ENCODE results near the gene TCEAL9.
"Not testable (repeated sequence)": the region's sequence is repeated elsewhere in the genome, so short reads cannot be mapped to it uniquely, and the experiment has no call there.

TCEAL9 gene

GRCh38 chrX:103356130-103356798 lies at the start of gene TCEAL9:
Gene TCEAL9, plus strand, starts transcription at chrX:103356506. Its CDS starts 1,179 bp downstream, at chrX:103357685.
- DNase-seq, result peak in 49 of 56 donors; percentile 0 to 73 (median 25)

GRCh38 chrX:103309860-103310554 lies 46.3 kb upstream of the TCEAL9 start:
- peak in 9 of 56 donors; percentile 0 to 11 (median 3) for DNase-seq

GRCh38 chrX:103310555-103311398 lies 45.5 kb upstream of the TCEAL9 start, which contains the start of gene BEX2:
Gene BEX2, minus strand, starts transcription at chrX:103310990. Its CDS starts 1,014 bp downstream, at chrX:103309976.
- peak; percentile 0 to 87 (median 58) for DNase-seq

GRCh38 chrX:103311399-103311780 lies 44.9 kb upstream of the TCEAL9 start:
- DNase-seq, result no peak

GRCh38 chrX:103329991-103330390 lies 26.3 kb upstream of the TCEAL9 start, which contains the start of gene TCEAL7:
Gene TCEAL7, plus strand, starts transcription at chrX:103330239. Its CDS starts 1,165 bp downstream, at chrX:103331404.
- DNase-seq, result peak in 53 of 56 donors; percentile 1 to 82 (median 41)

- DNase-seq, result peak in 15 of 56 donors; percentile 1 to 38 (median 10)
These were observed 25.5 kb upstream of the TCEAL9 start for GRCh38 chrX:103330681-103331288.

GRCh38 chrX:103338663-103339062 lies 17.6 kb upstream of the TCEAL9 start:
- DNase-seq, result peak in 22 of 56 donors; percentile 0 to 24 (median 8)

- DNase-seq, result peak in 12 of 56 donors; percentile 0 to 65 (median 8)
These were observed 13.2 kb upstream of the TCEAL9 start for GRCh38 chrX:103343105-103343504.

- DNase-seq, result no peak
These were observed 11.7 kb upstream of the TCEAL9 start for GRCh38 chrX:103344606-103345005.

GRCh38 chrX:103347682-103348397 lies 8.5 kb upstream of the TCEAL9 start:
- DNase-seq, result no peak

- peak in 25 of 56 donors; percentile 0 to 43 (median 8) for DNase-seq
These were observed 552 bp downstream of the TCEAL9 start for GRCh38 chrX:103356858-103357257.

- no peak for DNase-seq
These were observed 1.6 kb downstream of the TCEAL9 start for GRCh38 chrX:103357871-103358270.

- not testable (repeated sequence) for DNase-seq
These were observed 3.3 kb downstream of the TCEAL9 start for GRCh38 chrX:103359605-103360004.

GRCh38 chrX:103360092-103360491 lies 3.8 kb downstream of the TCEAL9 start:
- no peak for DNase-seq

- DNase-seq, result no peak
These were observed 4.6 kb downstream of the TCEAL9 start for GRCh38 chrX:103360916-103361315.

GRCh38 chrX:103361798-103362197 lies 5.5 kb downstream of the TCEAL9 start:
- DNase-seq, result no peak

- DNase-seq, result no peak
These were observed 6.2 kb downstream of the TCEAL9 start for GRCh38 chrX:103362474-103362873.

GRCh38 chrX:103363046-103363445 lies 6.7 kb downstream of the TCEAL9 start:
- no peak for DNase-seq

GRCh38 chrX:103367502-103367901 lies 11.2 kb downstream of the TCEAL9 start:
- DNase-seq, result no peak

- DNase-seq, result no peak
These were observed 13.2 kb downstream of the TCEAL9 start for GRCh38 chrX:103369479-103369878.

Measured in amygdala (tissue), 56 donors.